Measurements from ENCODE around the gene WASF3. TPM values are rescaled to one million over a fixed set of nuclear protein-coding genes. Genes with fewer than 3 reads are reported as not detected.
"Not testable (repeated sequence)": the region's sequence is repeated elsewhere in the genome, so short reads cannot be mapped to it uniquely, and the experiment has no call there.

The WASF3 gene
- total and polyA plus RNA-seq, 10 of the 15 experiments (the other 5 are each of a cell fraction or from before 2014, with no cell fraction given) = under 0.01 to 0.10 (median 0.01) TPM; not detected in 7

DNA sequence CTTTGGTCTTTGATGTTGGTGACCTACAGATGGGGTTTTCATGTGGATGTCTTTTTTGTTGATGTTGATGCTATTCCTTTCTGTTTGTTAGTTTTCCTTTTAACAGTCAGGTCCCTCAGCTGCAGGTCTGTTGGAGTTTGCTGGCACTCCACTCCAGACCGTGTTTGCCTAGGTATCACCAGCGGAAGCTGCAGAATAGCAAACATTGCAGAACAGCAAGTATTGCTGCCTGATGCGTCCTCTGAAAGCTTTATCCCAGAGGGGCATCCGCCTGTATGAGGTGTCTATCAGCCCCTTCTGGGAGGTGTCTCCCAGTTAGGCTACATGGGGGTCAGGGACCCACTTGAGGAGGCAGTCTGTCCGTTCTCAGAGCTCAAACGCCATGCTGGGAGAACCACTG lies 78.2 kb downstream of the WASF3 start:
- CTCF ChIA-PET; RAD21 ChIA-PET (ENCODE audit: unreplicated experiment); SMC1A ChIA-PET (ENCODE audit: uncharacterized antibody, unreplicated experiment); H3K27me3 ChIP-seq (replicated peaks in 1 of 2; ENCODE audit: control insufficient read depth in 2 of 2, insufficient read depth in 2 of 2, low read length in 1 of 2); H3K4me3 ChIP-seq; ATAC-seq; H3K4me2 ChIP-seq (ENCODE audit: control insufficient read depth, insufficient read depth); H3K9ac ChIP-seq (ENCODE audit: control insufficient read depth, insufficient read depth, low read length); BruUV-seq (replicated peaks); FAIRE-seq; intact Hi-C loops (cut with micrococcal nuclease; ENCODE audit: unreplicated experiment); in situ Hi-C loops (cut with MboI); H3K36me3 ChIP-seq (ENCODE audit: control insufficient read depth in 2 of 2, insufficient read depth in 2 of 2, low read length in 1 of 2); POLR2A ChIA-PET; H2AFZ ChIP-seq (ENCODE audit: control insufficient read depth, low read depth, low read length); DNase-seq (ENCODE audit: low read depth, low spot score); H3K4me1 ChIP-seq (ENCODE audit: control insufficient read depth, insufficient read depth, low read length); H3K79me2 ChIP-seq (ENCODE audit: control insufficient read depth, insufficient read depth, low read length); H3K9me3 ChIP-seq (replicated peaks; ENCODE audit: control insufficient read depth, insufficient read depth, low read length); H4K20me1 ChIP-seq (ENCODE audit: control insufficient read depth, insufficient read depth); H3K27ac ChIP-seq (ENCODE audit: control insufficient read depth, insufficient read depth): not testable (repeated sequence)
- 55% methylated on average over 6 of the region's 6 CpGs for WGBS (ENCODE audit: insufficient coverage, insufficient replicate concordance, low lambda C conversion rate, missing lambda C conversion rate)

- SMC1A ChIA-PET (ENCODE audit: uncharacterized antibody, unreplicated experiment); H4K20me1 ChIP-seq (ENCODE audit: control insufficient read depth, insufficient read depth); H3K9me3 ChIP-seq (replicated peaks; ENCODE audit: control insufficient read depth, insufficient read depth, low read length); intact Hi-C loops (cut with micrococcal nuclease; ENCODE audit: unreplicated experiment); H3K27me3 ChIP-seq (replicated peaks in 1 of 2; ENCODE audit: control insufficient read depth in 2 of 2, insufficient read depth in 2 of 2, low read length in 1 of 2); H2AFZ ChIP-seq (ENCODE audit: control insufficient read depth, low read depth, low read length); H3K9ac ChIP-seq (ENCODE audit: control insufficient read depth, insufficient read depth, low read length); H3K4me3 ChIP-seq; in situ Hi-C loops (cut with MboI); H3K4me1 ChIP-seq (ENCODE audit: control insufficient read depth, insufficient read depth, low read length); FAIRE-seq; H3K79me2 ChIP-seq (ENCODE audit: control insufficient read depth, insufficient read depth, low read length); POLR2A ChIA-PET; H3K4me2 ChIP-seq (ENCODE audit: control insufficient read depth, insufficient read depth); BruUV-seq (replicated peaks); CTCF ChIA-PET; H3K27ac ChIP-seq (ENCODE audit: control insufficient read depth, insufficient read depth); RAD21 ChIA-PET (ENCODE audit: unreplicated experiment); H3K36me3 ChIP-seq (ENCODE audit: control insufficient read depth in 2 of 2, insufficient read depth in 2 of 2, low read length in 1 of 2); DNase-seq (ENCODE audit: low read depth, low spot score); ATAC-seq: not testable (repeated sequence)
- 33% methylated on average over 8 of the region's 8 CpGs for WGBS (ENCODE audit: insufficient coverage, insufficient replicate concordance, low lambda C conversion rate, missing lambda C conversion rate)
These were observed 78.6 kb downstream of the WASF3 start for GRCh38 chr13:26636073-26636472.

GRCh38 chr13:26646603-26647002 lies 89.1 kb downstream of the WASF3 start:
- intact Hi-C loops (cut with micrococcal nuclease; ENCODE audit: unreplicated experiment) (no loop called here), in situ Hi-C loops (cut with MboI) (no loop called here)
- Histone ChIP-seq H2AFZ (ENCODE audit: control insufficient read depth, low read depth, low read length) (no peak overlapping the region), H3K4me3 (no peak overlapping the region), H3K36me3 (ENCODE audit: control insufficient read depth in 2 of 2, insufficient read depth in 2 of 2, low read length in 1 of 2) (no peaks in the 10 kb centered on the region), H3K4me2 (ENCODE audit: control insufficient read depth, insufficient read depth) (no peak overlapping the region), H3K27ac (ENCODE audit: control insufficient read depth, insufficient read depth) (no peak overlapping the region), H3K9ac (ENCODE audit: control insufficient read depth, insufficient read depth, low read length) (no peak overlapping the region), H3K27me3 (replicated peaks in 1 of 2; ENCODE audit: control insufficient read depth in 2 of 2, insufficient read depth in 2 of 2, low read length in 1 of 2) (no peaks in the 10 kb centered on the region; a peak in 1 of 4 replicates), H3K4me1 (ENCODE audit: control insufficient read depth, insufficient read depth, low read length) (no peaks in the 10 kb centered on the region), H3K9me3 (replicated peaks; ENCODE audit: control insufficient read depth, insufficient read depth, low read length) (no peaks in the 10 kb centered on the region), H3K79me2 (ENCODE audit: control insufficient read depth, insufficient read depth, low read length) (no peaks in the 10 kb centered on the region), H4K20me1 (ENCODE audit: control insufficient read depth, insufficient read depth) (no peaks in the 10 kb centered on the region)
- ChIA-PET CTCF (no interaction called here), SMC1A (ENCODE audit: uncharacterized antibody, unreplicated experiment) (no interaction called here), RAD21 (ENCODE audit: unreplicated experiment) (no interaction called here), POLR2A (no interaction called here)
- DNase-seq (ENCODE audit: low read depth, low spot score) (no peak), ATAC-seq (no peak), FAIRE-seq (no peak)
- TF ChIP-seq TCF7 (IDR thresholded peaks at IDR 0.05; ENCODE audit: borderline replicate concordance) = no peak
- no peak for TF ChIP-seq ATF3 (IDR thresholded peaks at IDR 0.05; ENCODE audit: borderline replicate concordance, extremely low read depth, low read depth, low read length)
- no peak for TF ChIP-seq CREM (IDR thresholded peaks at IDR 0.05; ENCODE audit: low read depth)
- TF ChIP-seq SMAD1 (IDR thresholded peaks at IDR 0.05; ENCODE audit: low read depth, partially characterized antibody) = no peak
- no TSS peak for BruUV-seq (replicated peaks)
